HG02571 (cell line): ENCODE results near the gene EIF4H.
"Not testable (repeated sequence)": the region's sequence is repeated elsewhere in the genome, so short reads cannot be mapped to it uniquely, and the experiment has no call there.

ENCODE experiments used
- ATAC-seq: cut with Tn5 transposase; IDR thresholded peaks from one replicate; pipeline ENCODE4 v1.9.1; 2021; ENCODE audit warnings: mild to moderate bottlenecking, moderate library complexity; ENCODE audit not compliant: unreplicated experiment

The EIF4H gene

DNA sequence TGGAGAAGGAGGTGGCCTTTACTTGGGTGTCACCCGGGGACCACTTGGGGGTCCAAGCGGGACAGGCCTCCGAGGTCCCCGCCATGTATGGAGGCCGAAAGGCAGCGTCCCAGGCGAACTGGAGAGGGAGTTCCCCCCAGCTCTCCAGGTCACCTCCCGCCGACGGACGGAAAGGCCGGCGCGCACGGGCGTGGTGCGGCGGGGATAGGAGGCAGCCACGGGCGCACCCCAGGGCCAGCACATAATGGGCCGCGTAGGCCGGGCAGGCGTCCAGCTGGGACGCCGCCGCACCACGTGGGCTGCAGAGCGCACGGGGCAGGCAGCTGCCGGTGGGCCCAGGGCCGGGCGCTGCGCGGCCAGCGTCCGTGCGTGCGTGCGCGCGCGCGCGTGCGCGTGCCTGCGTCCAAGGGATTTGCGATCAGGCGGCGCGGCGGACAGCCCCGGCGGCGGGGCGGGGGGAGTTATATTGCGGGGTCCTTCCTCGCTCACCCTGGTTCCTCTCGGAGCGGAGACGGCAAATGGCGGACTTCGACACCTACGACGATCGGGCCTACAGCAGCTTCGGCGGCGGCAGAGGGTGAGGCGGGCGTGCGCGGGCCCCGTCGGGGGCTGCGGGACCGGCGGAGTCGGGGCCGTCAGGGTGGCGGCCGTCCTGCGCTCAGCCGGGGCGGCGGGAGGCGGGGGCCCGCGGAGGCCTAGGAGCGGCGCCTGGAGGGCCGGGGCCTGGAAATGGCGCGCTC lies at the start of gene EIF4H:
Gene EIF4H (plus strand): TSS at position 491 of the 740 bp plus-strand sequence. CDS start 28 bp downstream, at position 519.
- peak; percentile 85 for ATAC-seq

- no peak for ATAC-seq
These were observed 47.8 kb upstream of the EIF4H start for GRCh38 chr7:74126220-74126880.

GRCh38 chr7:74129887-74130286 lies 44.3 kb upstream of the EIF4H start:
- ATAC-seq, result no peak

DNA sequence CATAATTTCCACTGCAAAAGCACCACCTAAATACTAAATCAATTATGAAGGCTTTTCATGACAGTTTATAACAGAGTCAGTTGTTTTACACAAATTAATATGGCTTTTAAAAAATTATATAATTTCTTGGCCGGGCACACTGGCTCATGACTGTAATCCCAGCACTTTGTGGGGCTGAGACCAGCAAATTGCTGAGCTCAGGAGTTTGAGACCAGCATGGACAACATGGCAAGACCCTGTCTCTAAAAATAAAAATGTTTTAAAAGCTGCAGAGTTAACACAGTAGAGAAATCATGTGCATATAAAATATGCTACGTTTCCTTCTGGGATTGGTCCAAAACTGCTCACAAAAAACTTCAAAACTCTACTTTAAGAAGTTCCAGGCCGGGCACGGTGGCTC lies 43.6 kb upstream of the EIF4H start:
- ATAC-seq, result no peak

- ATAC-seq, result no peak
These were observed 40.0 kb upstream of the EIF4H start for GRCh38 chr7:74134117-74134620.

DNA sequence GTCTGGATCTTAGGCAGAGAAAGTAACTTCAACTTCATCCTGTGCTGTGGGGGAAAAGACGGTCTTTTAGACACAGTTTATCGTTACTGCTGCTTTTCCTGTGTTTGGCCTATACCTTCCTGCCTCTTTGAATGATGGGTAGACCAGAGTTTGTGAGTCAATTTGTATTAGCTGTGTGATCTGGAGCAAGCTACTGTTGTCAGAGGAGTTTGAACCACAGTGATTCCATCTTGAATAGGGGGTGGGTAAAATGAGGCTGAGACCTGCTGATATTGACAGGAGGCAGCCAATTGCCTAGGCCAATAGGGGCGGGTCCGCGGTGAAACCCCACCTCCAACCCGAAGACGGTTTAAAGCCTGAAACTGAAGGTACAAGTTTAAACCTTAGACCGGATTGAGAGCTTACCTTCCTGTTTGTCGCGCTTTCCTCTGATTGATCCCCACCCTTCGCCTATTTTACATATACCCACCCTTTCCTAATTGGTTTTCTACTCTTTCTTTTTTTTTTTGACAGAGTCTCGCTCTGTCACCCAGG lies 35.8 kb upstream of the EIF4H start:
- ATAC-seq, result no peak

DNA sequence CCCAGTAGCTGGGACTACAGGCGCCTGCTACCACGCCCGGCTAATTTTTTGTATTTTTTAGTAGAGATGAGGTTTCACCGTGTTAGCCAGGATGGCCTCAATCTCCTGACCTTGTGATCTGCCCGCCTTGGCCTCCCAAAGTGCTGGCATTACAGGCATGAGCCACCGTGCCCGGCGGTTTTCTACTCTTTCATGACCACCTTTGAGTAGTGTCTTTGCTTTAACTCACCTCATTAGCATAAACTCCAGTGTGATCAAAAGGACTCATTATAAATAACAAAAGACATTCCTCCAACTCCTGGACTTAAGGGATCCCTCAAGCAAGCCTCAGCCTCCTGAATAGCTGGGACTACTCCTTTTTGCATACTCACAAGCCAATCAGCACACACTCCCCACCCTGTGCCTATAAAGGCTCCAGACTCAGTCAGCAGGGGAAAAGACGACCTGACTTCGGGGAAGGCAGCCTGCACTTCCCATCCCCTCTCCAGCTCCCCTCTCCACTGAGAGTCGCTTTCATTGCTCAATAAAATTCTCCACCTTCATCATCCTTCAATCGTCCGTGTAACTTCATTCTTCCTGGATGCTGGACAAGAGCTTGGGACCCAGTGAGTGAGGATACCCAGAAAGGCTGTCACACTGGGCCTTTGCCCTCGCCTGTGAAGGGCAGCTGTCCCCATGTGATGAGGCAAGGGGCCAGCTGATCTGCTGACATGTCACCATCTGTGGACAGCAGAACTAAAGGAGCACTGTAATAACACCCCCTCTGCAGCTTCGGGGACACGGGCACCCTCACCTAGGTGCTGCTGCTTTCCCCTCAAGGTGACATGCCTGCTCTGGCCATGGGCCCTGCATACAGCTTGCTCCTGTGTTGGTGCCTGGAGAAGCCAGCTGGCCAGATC lies 35.0 kb upstream of the EIF4H start:
- ATAC-seq, result no peak

DNA sequence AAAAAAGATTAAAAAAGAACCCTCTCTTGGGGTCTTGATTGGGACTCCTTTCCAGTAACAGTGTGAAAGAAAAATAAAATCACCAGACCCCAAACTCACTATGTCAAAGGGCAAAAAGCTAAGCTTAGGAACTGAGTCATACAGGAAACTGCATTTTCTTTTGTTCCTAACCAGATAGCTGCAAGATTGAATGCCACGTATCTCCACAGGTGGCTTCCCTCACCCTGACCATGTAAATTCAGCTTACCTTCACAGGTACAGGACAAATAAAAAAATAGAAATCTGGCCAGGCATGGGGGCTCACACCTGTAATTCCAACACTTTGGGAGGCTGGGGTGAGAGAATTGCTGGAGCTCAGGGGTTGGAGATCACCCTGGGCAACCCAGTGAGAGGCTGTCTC lies 32.5 kb upstream of the EIF4H start:
- ATAC-seq, result no peak

- ATAC-seq, result no peak
These were observed 30.8 kb upstream of the EIF4H start for GRCh38 chr7:74143383-74143782.

GRCh38 chr7:74148491-74148890 lies 25.7 kb upstream of the EIF4H start:
- ATAC-seq, result no peak

GRCh38 chr7:74149071-74149470 lies 25.1 kb upstream of the EIF4H start:
- ATAC-seq, result no peak

DNA sequence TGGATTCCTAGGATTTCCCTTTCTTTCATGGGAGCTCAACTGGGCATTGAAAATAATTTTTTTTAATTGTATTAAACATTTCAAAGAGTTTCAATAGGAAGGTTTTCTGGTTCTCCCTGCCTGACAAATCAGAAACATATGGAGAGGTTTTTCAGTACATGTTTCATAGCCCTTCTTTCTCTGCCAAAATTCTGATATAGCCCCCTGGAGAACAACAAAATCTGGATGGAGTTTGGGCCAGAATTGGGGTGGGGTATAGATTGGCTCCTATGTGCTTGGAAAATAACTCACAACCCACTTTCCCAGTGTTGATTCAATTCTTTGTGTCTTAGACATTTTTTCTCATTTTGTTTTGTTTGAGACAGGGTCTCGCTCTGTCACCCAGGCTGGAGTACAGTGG lies 24.6 kb upstream of the EIF4H start:
- no peak for ATAC-seq

DNA sequence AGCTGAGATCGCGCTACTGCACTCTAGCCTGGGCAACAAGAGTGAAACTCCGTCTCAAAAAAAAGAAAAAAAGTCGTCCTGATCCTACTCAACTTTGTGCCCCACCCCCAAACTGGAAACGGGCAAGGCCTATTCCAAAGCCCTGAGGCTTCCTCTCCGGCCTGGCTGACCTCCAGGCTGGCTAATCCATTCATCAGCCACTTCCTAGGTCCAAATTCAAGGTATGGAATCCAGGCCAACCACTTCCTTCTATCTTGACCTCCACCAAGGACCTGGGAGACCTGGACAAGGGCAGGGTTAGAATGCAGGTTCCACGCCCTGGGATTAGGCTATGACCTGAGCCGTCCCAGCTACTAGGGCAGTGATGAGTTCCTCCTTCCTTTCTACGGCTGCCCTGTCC lies 20.4 kb upstream of the EIF4H start:
- ATAC-seq, result no peak

GRCh38 chr7:74155810-74156395 lies 18.3 kb upstream of the EIF4H start:
- no peak for ATAC-seq

DNA sequence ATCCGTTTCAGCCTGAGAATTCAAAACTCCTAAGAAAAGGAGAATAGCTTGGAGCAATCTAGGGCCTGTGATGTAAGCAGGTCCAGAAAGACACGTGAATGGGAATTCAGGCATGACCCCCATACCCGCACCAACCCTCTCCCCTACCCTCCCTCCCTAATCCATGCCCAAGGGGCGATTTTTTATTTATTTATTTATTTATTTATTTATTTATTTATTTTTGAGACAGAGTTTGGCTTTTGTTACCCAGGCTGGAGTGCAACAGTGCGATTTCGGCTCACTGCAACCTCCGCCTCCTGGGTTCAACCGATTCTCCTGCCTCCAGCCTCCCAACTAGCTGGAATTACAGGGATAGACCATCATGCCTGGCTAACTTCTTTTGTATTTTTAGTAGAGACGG lies 16.6 kb upstream of the EIF4H start:
- ATAC-seq, result no peak

GRCh38 chr7:74164985-74165456 lies 9.1 kb upstream of the EIF4H start:
- ATAC-seq, result no peak

- ATAC-seq, result no peak
These were observed 8.1 kb upstream of the EIF4H start for GRCh38 chr7:74165867-74166593.

DNA sequence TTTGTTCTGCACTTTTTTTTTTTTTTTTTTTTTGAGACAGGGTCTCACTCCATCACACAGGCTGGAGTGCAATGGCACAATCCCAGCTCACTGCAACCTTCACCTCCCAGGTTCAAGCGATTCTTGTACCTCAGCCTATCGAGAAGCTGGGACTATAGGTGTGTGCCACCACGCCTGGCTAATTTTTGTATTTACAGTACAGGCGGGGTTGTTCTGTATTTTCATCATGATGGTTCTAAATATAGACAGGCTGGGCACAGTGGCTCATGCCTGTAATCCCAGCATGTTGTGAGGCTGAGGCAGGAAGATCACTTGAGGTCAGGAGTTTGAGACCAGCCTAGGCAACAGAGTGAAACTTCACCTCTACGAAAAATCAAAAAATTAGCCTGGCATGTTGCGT lies 6.8 kb upstream of the EIF4H start:
- ATAC-seq, result not testable (repeated sequence)

DNA sequence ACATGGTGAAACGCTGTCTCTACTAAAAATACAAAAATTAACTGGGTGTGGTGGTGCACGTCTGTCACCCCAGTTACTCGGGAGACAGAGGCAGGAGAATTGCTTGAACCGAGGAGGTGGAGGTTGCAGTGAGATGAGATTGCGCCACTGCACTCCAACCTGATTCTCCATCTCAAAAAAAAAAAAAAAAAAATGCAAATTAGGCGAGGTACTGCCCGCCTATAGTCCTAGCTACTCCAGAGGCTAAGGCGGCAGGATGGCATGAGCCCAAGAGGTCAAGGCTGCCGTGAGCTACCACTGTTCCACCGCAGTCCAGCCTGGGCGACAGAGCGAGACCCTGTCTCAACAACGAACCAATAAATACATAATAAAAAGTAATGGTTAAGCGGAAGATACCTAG lies 1.1 kb upstream of the EIF4H start:
- ATAC-seq, result no peak

DNA sequence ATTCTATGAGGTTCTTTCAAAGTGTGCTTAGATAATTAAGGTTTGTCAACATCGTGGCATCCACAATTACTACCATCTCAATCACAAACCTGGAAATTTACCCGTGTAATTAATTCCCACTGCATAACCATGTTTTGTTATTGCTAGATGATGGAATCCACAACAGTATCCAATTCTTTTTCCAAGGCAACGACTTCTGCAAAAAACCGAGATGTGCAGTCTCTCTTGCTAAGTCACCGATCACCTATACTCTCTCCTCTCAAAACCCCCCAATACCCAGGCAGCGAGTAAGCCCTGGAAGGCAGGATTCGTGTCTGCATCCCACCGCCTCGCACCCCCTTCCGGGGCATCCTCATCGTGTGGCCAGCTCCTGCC lies 678 bp upstream of the EIF4H start:
- ATAC-seq, result no peak
